ENCODE data around the gene AMOTL2. TPM values are rescaled to one million over a fixed set of nuclear protein-coding genes. Genes with fewer than 3 reads are reported as not detected.
A peak's percentile ranks its signal among the peaks of the same experiment; 100 is the strongest.

Gene AMOTL2
- total and polyA plus RNA-seq, 4 donors = 12.4 to 118 (median 55.7) TPM

GRCh38 chr3:134338516-134339261, 35.6 kb downstream of the AMOTL2 start:
- Histone ChIP-seq H3K9me3 (ENCODE audit: control insufficient read depth, low read length) (no peaks in the 10 kb centered on the region), H3K27ac (ENCODE audit: low read depth in 1 of 2, low read length in 2 of 2) (no peak overlapping the region), H3K4me3 (ENCODE audit: low read length in 2 of 2) (no peak overlapping the region), H3K4me1 (ENCODE audit: control insufficient read depth in 1 of 2, insufficient read depth in 2 of 2, low read length in 2 of 2) (peaks cover 3% of the 10 kb centered on the region in 2 donors), H3K36me3 (ENCODE audit: control insufficient read depth in 1 of 2, insufficient read depth in 2 of 2, low read length in 1 of 2) (no peaks in the 10 kb centered on the region), H3K27me3 (ENCODE audit: control insufficient read depth in 1 of 2, insufficient read depth in 2 of 2, low read length in 1 of 2) (no peaks in the 10 kb centered on the region)
- DNase-seq (peak in 1 of 2 donors; percentile 50), ATAC-seq (ENCODE audit: low FRiP score) (no peak)
- intact Hi-C loops (cut with DNase I) = no loop called here
- WGBS, 2 donors = 93 to 98% methylated on average over 5 of the region's 5 CpGs

- ATAC-seq (ENCODE audit: low FRiP score) (no peak), DNase-seq (no peak)
- Histone ChIP-seq H3K27ac (ENCODE audit: low read depth in 1 of 2, low read length in 2 of 2) (no peak overlapping the region), H3K4me3 (ENCODE audit: low read length in 2 of 2) (no peak overlapping the region), H3K27me3 (ENCODE audit: control insufficient read depth in 1 of 2, insufficient read depth in 2 of 2, low read length in 1 of 2) (no peaks in the 10 kb centered on the region), H3K36me3 (ENCODE audit: control insufficient read depth in 1 of 2, insufficient read depth in 2 of 2, low read length in 1 of 2) (no peaks in the 10 kb centered on the region), H3K9me3 (ENCODE audit: control insufficient read depth, low read length) (no peaks in the 10 kb centered on the region), H3K4me1 (ENCODE audit: control insufficient read depth in 1 of 2, insufficient read depth in 2 of 2, low read length in 2 of 2) (peaks cover 3% of the 10 kb centered on the region in 2 donors)
- WGBS, 2 donors = 91 to 95% methylated on average over 2 of the region's 2 CpGs
- intact Hi-C loops (cut with DNase I) = no loop called here
Measured at GRCh38 chr3:134338201-134338512, 36.1 kb downstream of the AMOTL2 start.

- DNase-seq = peak in 1 of 2 donors; percentile 46
- Histone ChIP-seq H3K36me3 (ENCODE audit: control insufficient read depth in 1 of 2, insufficient read depth in 2 of 2, low read length in 1 of 2) (no peaks in the 10 kb centered on the region), H3K4me3 (ENCODE audit: low read length in 2 of 2) (no peak overlapping the region), H3K4me1 (ENCODE audit: control insufficient read depth in 1 of 2, insufficient read depth in 2 of 2, low read length in 2 of 2) (peaks cover 3% of the 10 kb centered on the region in 2 donors), H3K27me3 (ENCODE audit: control insufficient read depth in 1 of 2, insufficient read depth in 2 of 2, low read length in 1 of 2) (no peaks in the 10 kb centered on the region), H3K27ac (ENCODE audit: low read depth in 1 of 2, low read length in 2 of 2) (no peak overlapping the region), H3K9me3 (ENCODE audit: control insufficient read depth, low read length) (no peaks in the 10 kb centered on the region)
- WGBS, 2 donors = 84 to 90% methylated on average over 3 of the region's 3 CpGs
- intact Hi-C loops (cut with DNase I) = no loop called here
- no peak for ATAC-seq (ENCODE audit: low FRiP score)
Measured at GRCh38 chr3:134337511-134338200, 36.6 kb downstream of the AMOTL2 start.

GRCh38 chr3:134337071-134337482, 37.2 kb downstream of the AMOTL2 start:
- no peak overlapping the region for H3K4me3 ChIP-seq (ENCODE audit: low read length in 2 of 2)
- DNase-seq (peak in 1 of 2 donors; percentile 71), ATAC-seq (ENCODE audit: low FRiP score) (no peak)
- H3K4me1 ChIP-seq (ENCODE audit: control insufficient read depth in 1 of 2, insufficient read depth in 2 of 2, low read length in 2 of 2) = peaks cover 3 to 5% of the 10 kb centered on the region in 2 donors
- no peak overlapping the region for H3K27ac ChIP-seq (ENCODE audit: low read depth in 1 of 2, low read length in 2 of 2)
- H3K36me3 ChIP-seq (ENCODE audit: control insufficient read depth in 1 of 2, insufficient read depth in 2 of 2, low read length in 1 of 2) = no peaks in the 10 kb centered on the region
- intact Hi-C loops (cut with DNase I) = no loop called here
- 90 to 96% methylated on average over 8 of the region's 8 CpGs for whole genome bisulfite sequencing, 2 donors
- H3K27me3 ChIP-seq (ENCODE audit: control insufficient read depth in 1 of 2, insufficient read depth in 2 of 2, low read length in 1 of 2) = no peaks in the 10 kb centered on the region
- H3K9me3 ChIP-seq (ENCODE audit: control insufficient read depth, low read length) = no peaks in the 10 kb centered on the region

GRCh38 chr3:134336587-134336986, 37.7 kb downstream of the AMOTL2 start:
- Histone ChIP-seq H3K9me3 (ENCODE audit: control insufficient read depth, low read length) (no peaks in the 10 kb centered on the region), H3K4me1 (ENCODE audit: control insufficient read depth in 1 of 2, insufficient read depth in 2 of 2, low read length in 2 of 2) (peaks cover 3 to 7% of the 10 kb centered on the region in 2 donors), H3K27ac (ENCODE audit: low read depth in 1 of 2, low read length in 2 of 2) (no peak overlapping the region), H3K4me3 (ENCODE audit: low read length in 2 of 2) (no peak overlapping the region), H3K36me3 (ENCODE audit: control insufficient read depth in 1 of 2, insufficient read depth in 2 of 2, low read length in 1 of 2) (no peaks in the 10 kb centered on the region), H3K27me3 (ENCODE audit: control insufficient read depth in 1 of 2, insufficient read depth in 2 of 2, low read length in 1 of 2) (no peaks in the 10 kb centered on the region)
- 18 to 25% methylated on average over 6 of the region's 6 CpGs for WGBS, 2 donors
- DNase-seq = no peak
- ATAC-seq (ENCODE audit: low FRiP score) = no peak
- intact Hi-C loops (cut with DNase I) = no loop called here

GRCh38 chr3:134334901-134335280, 39.4 kb downstream of the AMOTL2 start:
- 14 to 25% methylated on average over 2 of the region's 2 CpGs for WGBS, 2 donors
- no peak for DNase-seq
- H3K4me3 ChIP-seq (ENCODE audit: low read length in 2 of 2) = no peak overlapping the region
- no peaks in the 10 kb centered on the region for H3K9me3 ChIP-seq (ENCODE audit: control insufficient read depth, low read length)
- H3K36me3 ChIP-seq (ENCODE audit: control insufficient read depth in 1 of 2, insufficient read depth in 2 of 2, low read length in 1 of 2) = no peaks in the 10 kb centered on the region
- no peaks in the 10 kb centered on the region for H3K27me3 ChIP-seq (ENCODE audit: control insufficient read depth in 1 of 2, insufficient read depth in 2 of 2, low read length in 1 of 2)
- no peak for ATAC-seq (ENCODE audit: low FRiP score)
- H3K27ac ChIP-seq (ENCODE audit: low read depth in 1 of 2, low read length in 2 of 2) = peak overlapping the region; percentile 75 to 95
- intact Hi-C loops (cut with DNase I) = loop anchor here in 1 of 2 donors (2.0 kb wide), 1 partner anchor 38 kb away; no protein-coding TSS in a partner anchor
- peaks cover 5 to 8% of the 10 kb centered on the region in 2 donors for H3K4me1 ChIP-seq (ENCODE audit: control insufficient read depth in 1 of 2, insufficient read depth in 2 of 2, low read length in 2 of 2)

GRCh38 chr3:134334231-134334900, 39.9 kb downstream of the AMOTL2 start:
- intact Hi-C loops (cut with DNase I) = loop anchor here in 1 of 2 donors (2.0 kb wide), 1 partner anchor 38 kb away; no protein-coding TSS in a partner anchor
- no peak overlapping the region for H3K4me3 ChIP-seq (ENCODE audit: low read length in 2 of 2)
- ATAC-seq (ENCODE audit: low FRiP score) (peak; percentile 20), DNase-seq (peak; percentile 74 to 85)
- H3K4me1 ChIP-seq (ENCODE audit: control insufficient read depth in 1 of 2, insufficient read depth in 2 of 2, low read length in 2 of 2) = peaks cover 5 to 8% of the 10 kb centered on the region in 2 donors
- no peaks in the 10 kb centered on the region for H3K36me3 ChIP-seq (ENCODE audit: control insufficient read depth in 1 of 2, insufficient read depth in 2 of 2, low read length in 1 of 2)
- no peaks in the 10 kb centered on the region for H3K9me3 ChIP-seq (ENCODE audit: control insufficient read depth, low read length)
- no peaks in the 10 kb centered on the region for H3K27me3 ChIP-seq (ENCODE audit: control insufficient read depth in 1 of 2, insufficient read depth in 2 of 2, low read length in 1 of 2)
- WGBS, 2 donors = 13 to 22% methylated on average over 3 of the region's 3 CpGs
- H3K27ac ChIP-seq (ENCODE audit: low read depth in 1 of 2, low read length in 2 of 2) = peak overlapping the region; percentile 75 to 95

- intact Hi-C loops (cut with DNase I) = loop anchor here in 1 of 2 donors (2.0 kb wide), 1 partner anchor 39 kb away; no protein-coding TSS in a partner anchor
- Histone ChIP-seq H3K9me3 (ENCODE audit: control insufficient read depth, low read length) (no peaks in the 10 kb centered on the region), H3K4me1 (ENCODE audit: control insufficient read depth in 1 of 2, insufficient read depth in 2 of 2, low read length in 2 of 2) (peaks cover 5 to 8% of the 10 kb centered on the region in 2 donors), H3K4me3 (ENCODE audit: low read length in 2 of 2) (no peak overlapping the region), H3K27me3 (ENCODE audit: control insufficient read depth in 1 of 2, insufficient read depth in 2 of 2, low read length in 1 of 2) (no peaks in the 10 kb centered on the region), H3K27ac (ENCODE audit: low read depth in 1 of 2, low read length in 2 of 2) (peak overlapping the region; percentile 40 to 75), H3K36me3 (ENCODE audit: control insufficient read depth in 1 of 2, insufficient read depth in 2 of 2, low read length in 1 of 2) (no peaks in the 10 kb centered on the region)
- ATAC-seq (ENCODE audit: low FRiP score) (peak; percentile 49), DNase-seq (peak in 1 of 2 donors; percentile 73)
- WGBS, 2 donors = 10 to 19% methylated on average over 10 of the region's 10 CpGs
Measured at GRCh38 chr3:134333522-134334181, 40.6 kb downstream of the AMOTL2 start.
